ENCODE data around the gene PRR13. TPM values are rescaled to one million over a fixed set of nuclear protein-coding genes. Genes with fewer than 3 reads are reported as not detected.

PRR13 gene
- total and polyA plus RNA-seq, 2 of the 8 experiments (the other 6 are each of a cell fraction or from before 2014, with no cell fraction given): 82.9 to 185 TPM

DNA sequence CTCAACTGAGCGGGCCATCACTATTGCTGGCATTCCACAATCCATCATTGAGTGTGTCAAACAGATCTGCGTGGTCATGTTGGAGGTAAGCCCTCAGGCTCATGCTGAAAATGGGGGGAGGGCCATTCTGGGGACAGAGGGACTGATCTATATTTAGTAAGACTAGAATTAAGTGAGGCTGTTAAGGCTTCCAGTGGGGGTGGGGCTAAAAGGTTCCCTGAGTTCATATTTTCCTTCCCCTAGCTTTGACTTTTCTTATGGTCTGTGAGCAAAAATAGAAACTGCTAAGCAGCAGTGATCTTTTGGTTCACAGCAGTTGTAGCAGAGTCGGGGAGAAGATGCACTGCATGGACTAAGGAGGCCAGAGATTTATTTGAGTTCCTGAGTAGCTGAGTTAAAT, 19.5 kb downstream of the PRR13 start:
- Histone ChIP-seq H4K91ac (replicated peaks; ENCODE audit: insufficient read length, low read length) (no peak overlapping the region), H3K18ac (ENCODE audit: extremely low read depth, low read length) (no peak overlapping the region), H4K20me1 (replicated peaks in 1 of 2; ENCODE audit: control insufficient read depth in 1 of 2, insufficient read depth in 2 of 2, low read length in 2 of 2) (peaks cover 35 to 49% of the 10 kb centered on the region in 2 experiments), H3K9ac (replicated peaks in 1 of 4; ENCODE audit: extremely low read depth in 1 of 4, low read depth in 3 of 4, low read length in 3 of 4) (no peak overlapping the region), H3K79me1 (ENCODE audit: low read depth, low read length) (peaks cover 4% of the 10 kb centered on the region), H2AFZ (ENCODE audit: low read length) (no peak overlapping the region), H2BK5ac (ENCODE audit: low read depth, low read length) (no peak overlapping the region), H2BK120ac (replicated peaks; ENCODE audit: low read depth, low read length) (no peak overlapping the region), H3K14ac (ENCODE audit: insufficient read length) (no peak overlapping the region), H4K5ac (ENCODE audit: insufficient read length, low read depth, low read length) (no peak overlapping the region), H3K56ac (replicated peaks; ENCODE audit: insufficient read length, low read depth, low read length) (no peak overlapping the region), H2BK15ac (ENCODE audit: low read length) (no peak overlapping the region), H3K23me2 (ENCODE audit: low read depth, low read length) (no peaks in the 10 kb centered on the region; the same call in 1 of the 2 replicates), H3K27me3 (replicated peaks in 1 of 4; ENCODE audit: control insufficient read depth in 3 of 4, extremely low read depth in 1 of 4, insufficient read depth in 3 of 4, low read length in 3 of 4) (no peaks in the 10 kb centered on the region), H3K4me2 (ENCODE audit: insufficient read depth in 1 of 2, low read depth in 2 of 2, low read length in 2 of 2) (no peak overlapping the region), H2BK12ac (ENCODE audit: low read depth, low read length) (no peak overlapping the region), H3K79me2 (ENCODE audit: control insufficient read depth in 1 of 2, insufficient read depth in 2 of 2, low read length in 2 of 2) (peaks cover 8 to 88% of the 10 kb centered on the region in 2 experiments), H3K9me3 (ENCODE audit: insufficient read depth in 2 of 2, low read depth in 1 of 2, low read length in 1 of 2) (no peaks in the 10 kb centered on the region), H2BK20ac (ENCODE audit: low read length) (no peak overlapping the region), H3K4ac (replicated peaks; ENCODE audit: insufficient read length, low read depth, low read length) (no peak overlapping the region), H3K23ac (ENCODE audit: insufficient read length) (no peak overlapping the region), H3K36me3 (ENCODE audit: control insufficient read depth in 2 of 4, insufficient read depth in 4 of 4, low read length in 3 of 4) (peaks cover 82 to 100% (median 94%) of the 10 kb centered on the region in 4 experiments), H3K4me3 (ENCODE audit: extremely low read depth in 1 of 4, insufficient read depth in 2 of 4, low read depth in 3 of 4, low read length in 4 of 4) (no peak overlapping the region), H2AK5ac (ENCODE audit: low read depth, low read length) (no peak overlapping the region), H3K4me1 (replicated peaks in 1 of 4; ENCODE audit: control insufficient read depth in 3 of 4, insufficient read depth in 4 of 4, low read length in 3 of 4) (peaks cover 0 to 10% (median under 1%) of the 10 kb centered on the region in 4 experiments; a peak in 3 of 7 replicates), H3K27ac (ENCODE audit: low read depth, low read length) (no peak overlapping the region), H4K8ac (ENCODE audit: extremely low read depth, insufficient read depth, low read length) (no peak overlapping the region)
- no peak for DNase-seq (ENCODE audit: low read depth in 1 of 2, low spot score in 2 of 2)
- no peak for TF ChIP-seq EZH2 (IDR thresholded peaks at IDR 0.05; ENCODE audit: low read depth, low read length, severe bottlenecking)
- TF ChIP-seq POLR2AphosphoS5 (IDR thresholded peaks at IDR 0.05; ENCODE audit: low read depth, low read length): peak; percentile 61; the same call in 1 of the 2 replicates
- 85% methylated on average over 3 of the region's 3 CpGs; no CpG with 5 or more reads in 1 of the 2 experiments for WGBS, 2 experiments (ENCODE audit: extremely low coverage in 1 of 2, insufficient coverage in 1 of 2, insufficient read length in 1 of 2, insufficient replicate concordance in 2 of 2, low coverage in 1 of 2, low lambda C conversion rate in 2 of 2, missing lambda C conversion rate in 1 of 2)
- FAIRE-seq: no peak
- POLR2A ChIA-PET (ENCODE audit: partially characterized antibody): interaction anchor here (1.6 to 67.0 kb wide), 4 partner anchors 7 to 139 kb away, joined by 3 to 3397 read pairs (median 1702); partner anchors contain the start of genes AAAS, MAP3K12, NPFF and PCBP2
- CTCF ChIA-PET (ENCODE audit: partially characterized antibody): interaction anchor here (0.9 to 6.4 kb wide), 3 partner anchors 14 to 45 kb away, joined by 5 to 57 read pairs (median 6); no protein-coding TSS in a partner anchor
